Activated T-cell treated with anti-CD3 and anti-CD28 coated beads for 24 hours (primary cell): ENCODE data around the gene MXD1.

Experiments
- DNase-seq: peaks from one replicate; pipeline ENCODE4 v3.0.0-alpha.2; 2020; ENCODE audit warnings: low read depth

MXD1 gene

GRCh38 chr2:69979902-69980807 is 65.2 kb downstream of the MXD1 start:
- DNase-seq = no peak

GRCh38 chr2:69983392-69983966 is 68.6 kb downstream of the MXD1 start:
- DNase-seq = no peak

GRCh38 chr2:69985216-69985615 is 70.3 kb downstream of the MXD1 start:
- DNase-seq = no peak

- no peak for DNase-seq
Observed at GRCh38 chr2:69985688-69986087, 70.8 kb downstream of the MXD1 start.

GRCh38 chr2:69986691-69987090 is 71.8 kb downstream of the MXD1 start:
- DNase-seq = no peak

- DNase-seq = no peak
Observed at GRCh38 chr2:69988086-69988635, 73.3 kb downstream of the MXD1 start.

GRCh38 chr2:69989009-69989408 is 74.1 kb downstream of the MXD1 start:
- DNase-seq = no peak

GRCh38 chr2:69989441-69990105 is 74.7 kb downstream of the MXD1 start:
- no peak for DNase-seq
